Measurements from ENCODE around the gene CCDC106.
A peak's percentile ranks its signal among the peaks of the same experiment; 100 is the strongest.

CCDC106 gene

GRCh38 chr19:55643003-55643886 is 4.8 kb upstream of the CCDC106 start, which contains the start of gene ZNF581:
TSS of gene ZNF581 (plus strand) at chr19:55643649. CDS start at chr19:55644572, 923 bp downstream.
- in situ Hi-C loops (cut with HindIII; ENCODE audit: low pct_ligation_motif_present, low sequenced_read_pairs): no loop called here
- Histone ChIP-seq H3K27me3 (replicated peaks) (no peaks in the 10 kb centered on the region), H3K36me3 (replicated peaks) (peaks cover 8% of the 10 kb centered on the region), H3K4me3 (ENCODE audit: low read depth, low read length) (peak within 1 kb of the TSS; percentile 80), H3K27ac (peak within 1 kb of the TSS; percentile 19)
- TF ChIP-seq CTCF (IDR thresholded peaks at IDR 0.05; ENCODE audit: low read depth, low read length, missing control alignments): no peak
- DNase-seq: peak; percentile 65

- no peaks in the 10 kb centered on the region for H3K27me3 ChIP-seq (replicated peaks)
- TF ChIP-seq CTCF (IDR thresholded peaks at IDR 0.05; ENCODE audit: low read depth, low read length, missing control alignments): no peak
Observed at GRCh38 chr19:55643887-55644176, 4.2 kb upstream of the CCDC106 start.

GRCh38 chr19:55644191-55644833 is 3.7 kb upstream of the CCDC106 start:
- Histone ChIP-seq H3K4me3 (ENCODE audit: low read depth, low read length) (peak overlapping the region; percentile 80), H3K27ac (peak overlapping the region; percentile 19), H3K36me3 (replicated peaks) (peaks cover 8% of the 10 kb centered on the region), H3K27me3 (replicated peaks) (no peaks in the 10 kb centered on the region)
- in situ Hi-C loops (cut with HindIII; ENCODE audit: low pct_ligation_motif_present, low sequenced_read_pairs): no loop called here
- TF ChIP-seq CTCF (IDR thresholded peaks at IDR 0.05; ENCODE audit: low read depth, low read length, missing control alignments): no peak
- DNase-seq: no peak

More at GRCh38 chr19:55643887-55644176, 4.2 kb upstream of the CCDC106 start:
- no peak for DNase-seq
- H3K4me3 ChIP-seq (ENCODE audit: low read depth, low read length): peak overlapping the region; percentile 80
- in situ Hi-C loops (cut with HindIII; ENCODE audit: low pct_ligation_motif_present, low sequenced_read_pairs): no loop called here
- peaks cover 8% of the 10 kb centered on the region for H3K36me3 ChIP-seq (replicated peaks)
- peak overlapping the region; percentile 19 for H3K27ac ChIP-seq

- peak overlapping the region; percentile 80 for H3K4me3 ChIP-seq (ENCODE audit: low read depth, low read length)
- H3K27ac ChIP-seq: no peak overlapping the region
- H3K27me3 ChIP-seq (replicated peaks): no peaks in the 10 kb centered on the region
Observed at GRCh38 chr19:55644842-55645511, 3.0 kb upstream of the CCDC106 start.

GRCh38 chr19:55645512-55645881 is 2.5 kb upstream of the CCDC106 start:
- no peak for DNase-seq
- no peaks in the 10 kb centered on the region for H3K27me3 ChIP-seq (replicated peaks)
- in situ Hi-C loops (cut with HindIII; ENCODE audit: low pct_ligation_motif_present, low sequenced_read_pairs): no loop called here
- no peak overlapping the region for H3K4me3 ChIP-seq (ENCODE audit: low read depth, low read length)
- no peak for TF ChIP-seq CTCF (IDR thresholded peaks at IDR 0.05; ENCODE audit: low read depth, low read length, missing control alignments)
- peaks cover 8% of the 10 kb centered on the region for H3K36me3 ChIP-seq (replicated peaks)
- H3K27ac ChIP-seq: no peak overlapping the region

More at GRCh38 chr19:55644842-55645511, 3.0 kb upstream of the CCDC106 start:
- no peak for TF ChIP-seq CTCF (IDR thresholded peaks at IDR 0.05; ENCODE audit: low read depth, low read length, missing control alignments)
- H3K36me3 ChIP-seq (replicated peaks): peaks cover 8% of the 10 kb centered on the region
- in situ Hi-C loops (cut with HindIII; ENCODE audit: low pct_ligation_motif_present, low sequenced_read_pairs): no loop called here
- no peak for DNase-seq
